ENCODE data around the gene AJAP1.
"Not testable (repeated sequence)": the region's sequence is repeated elsewhere in the genome, so short reads cannot be mapped to it uniquely, and the experiment has no call there.

The AJAP1 gene

GRCh38 chr1:4658643-4659628 is 4.5 kb downstream of the AJAP1 start:
- no peak for DNase-seq

GRCh38 chr1:4660917-4661594 is 6.6 kb downstream of the AJAP1 start:
- DNase-seq: no peak

- DNase-seq: no peak
Measured at GRCh38 chr1:4661595-4661917, 7.1 kb downstream of the AJAP1 start.

GRCh38 chr1:4662168-4662567 is 7.8 kb downstream of the AJAP1 start:
- DNase-seq: no peak

GRCh38 chr1:4662723-4663122 is 8.3 kb downstream of the AJAP1 start:
- DNase-seq: no peak

GRCh38 chr1:4664095-4664494 is 9.7 kb downstream of the AJAP1 start:
- no peak for DNase-seq

- no peak for DNase-seq
Measured at GRCh38 chr1:4664606-4665005, 10.2 kb downstream of the AJAP1 start.

GRCh38 chr1:4665456-4665855 is 11.0 kb downstream of the AJAP1 start:
- DNase-seq: no peak

- not testable (repeated sequence) for DNase-seq
Measured at GRCh38 chr1:4666683-4667082, 12.3 kb downstream of the AJAP1 start.

GRCh38 chr1:4668743-4669700 is 14.6 kb downstream of the AJAP1 start:
- no peak for DNase-seq

- no peak for DNase-seq
Measured at GRCh38 chr1:4670265-4670664, 15.9 kb downstream of the AJAP1 start.

GRCh38 chr1:4671828-4672227 is 17.4 kb downstream of the AJAP1 start:
- no peak for DNase-seq

- no peak for DNase-seq
Measured at GRCh38 chr1:4673494-4673893, 19.1 kb downstream of the AJAP1 start.

GRCh38 chr1:4674117-4674516 is 19.7 kb downstream of the AJAP1 start:
- DNase-seq: no peak

GRCh38 chr1:4674676-4675075 is 20.3 kb downstream of the AJAP1 start:
- DNase-seq: no peak

- DNase-seq: no peak
Measured at GRCh38 chr1:4675454-4676186, 21.2 kb downstream of the AJAP1 start.

- DNase-seq: no peak
Measured at GRCh38 chr1:4676253-4676652, 21.8 kb downstream of the AJAP1 start.

GRCh38 chr1:4677608-4678007 is 23.2 kb downstream of the AJAP1 start:
- DNase-seq: no peak

GRCh38 chr1:4678066-4678717 is 23.8 kb downstream of the AJAP1 start:
- DNase-seq: no peak

GRCh38 chr1:4681026-4681425 is 26.6 kb downstream of the AJAP1 start:
- no peak for DNase-seq

- no peak for DNase-seq
Measured at GRCh38 chr1:4682607-4683220, 28.3 kb downstream of the AJAP1 start.
